Osteoblast (primary cell): Measurements from ENCODE around the gene GOLGB1. TPM values are rescaled to one million over a fixed set of nuclear protein-coding genes. Genes with fewer than 3 reads are reported as not detected.
"Not testable (repeated sequence)": the region's sequence is repeated elsewhere in the genome, so short reads cannot be mapped to it uniquely, and the experiment has no call there.

Experiments used
- DNase-seq: peaks from one replicate; pipeline ENCODE4 v3.0.0; 2011; ENCODE audit warnings: low spot score, mixed read lengths; ENCODE audit not compliant: insufficient read length; ENCODE audit errors: missing footprints
- H2AFZ ChIP-seq: 2 replicates; pipeline ENCODE4 v1.6.0; 2011; ENCODE audit warnings: mild to moderate bottlenecking, low read length
- H3K27ac ChIP-seq: 2 replicates; pipeline ENCODE4 v1.5.1; 2011; ENCODE audit warnings: mild to moderate bottlenecking, low read depth, low read length, moderate library complexity
- H3K27me3 ChIP-seq: 2 replicates; pipeline ENCODE4 v1.6.0; 2012; ENCODE audit warnings: mild to moderate bottlenecking, control low read depth, inconsistent platforms, low read length, moderate library complexity; ENCODE audit not compliant: insufficient read depth
- H3K36me3 ChIP-seq: 2 replicates; pipeline ENCODE4 v1.5.1; 2011; ENCODE audit warnings: mild to moderate bottlenecking, low read length, control low read depth, moderate library complexity; ENCODE audit not compliant: insufficient read depth
- H3K4me1 ChIP-seq: 2 replicates; pipeline ENCODE4 v1.5.1; 2011; ENCODE audit warnings: mild to moderate bottlenecking, low read length, control low read depth, moderate library complexity; ENCODE audit not compliant: insufficient read depth
- H3K4me2 ChIP-seq: 2 replicates; pipeline ENCODE4 v1.6.0; 2011; ENCODE audit warnings: mild to moderate bottlenecking, low read length; ENCODE audit not compliant: insufficient read depth
- H3K4me3 ChIP-seq: fragments of 200-600 bp; sonication (generic); 3 replicates; pipeline ENCODE4 v1.5.1; 2012; ENCODE audit warnings: mild to moderate bottlenecking, low read length, inconsistent platforms; ENCODE audit not compliant: insufficient read depth
- H3K79me2 ChIP-seq: 2 replicates; pipeline ENCODE4 v1.6.0; 2012; ENCODE audit warnings: mild to moderate bottlenecking, low read length, control low read depth, inconsistent platforms; ENCODE audit not compliant: insufficient read depth
- H3K9me3 ChIP-seq: 2 replicates; pipeline ENCODE4 v1.5.1; 2011; ENCODE audit warnings: low read depth, low read length, control low read depth
- H4K20me1 ChIP-seq: 2 replicates; pipeline ENCODE4 v1.6.0; 2012; ENCODE audit warnings: mild to moderate bottlenecking, low read length, control low read depth; ENCODE audit not compliant: insufficient read depth
- total RNA-seq: library from RNA; depleted of rRNA; stranded (reverse); fragments of >200 nt; gene quantifications from 2 replicates; pipeline ENCODE4 v1.2.3, GENCODE V29; 2012
- TF ChIP-seq, protein P1 (sequence below): IDR thresholded peaks from 2 replicates; pipeline ENCODE4 v1.5.1; 2011; ENCODE audit warnings: mild to moderate bottlenecking, low read depth, low read length, moderate library complexity; ENCODE audit errors: extremely low read depth

Gene GOLGB1
- total RNA-seq, 1 donor = 70.6 TPM

DNA sequence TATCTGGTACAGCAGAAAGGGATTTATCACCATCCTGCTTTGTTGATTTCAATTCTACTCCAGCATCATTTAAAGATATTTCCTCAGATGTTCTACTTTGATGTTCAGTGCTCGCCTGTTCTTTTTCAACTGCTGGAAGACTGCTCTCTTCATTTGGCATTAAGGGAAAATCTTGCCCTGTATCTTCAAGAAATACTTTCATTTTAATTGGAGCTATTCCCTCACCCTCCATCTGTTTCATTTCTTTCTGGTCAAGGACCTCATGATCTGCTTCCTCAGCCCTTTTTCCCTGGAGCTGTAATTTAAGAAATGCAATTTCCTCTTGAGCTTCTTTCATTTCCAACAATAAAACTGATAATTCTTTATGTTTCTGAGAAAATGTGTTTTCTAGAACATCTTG, 51.1 kb downstream of the GOLGB1 start:
- no peak overlapping the region for H3K4me2 ChIP-seq
- H3K27ac ChIP-seq = no peak overlapping the region
- no peaks in the 10 kb centered on the region for H3K4me1 ChIP-seq
- H3K36me3 ChIP-seq = peaks cover 28% of the 10 kb centered on the region
- no peaks in the 10 kb centered on the region for H3K27me3 ChIP-seq
- no peaks in the 10 kb centered on the region for H3K9me3 ChIP-seq
- TF ChIP-seq, protein P1, sequence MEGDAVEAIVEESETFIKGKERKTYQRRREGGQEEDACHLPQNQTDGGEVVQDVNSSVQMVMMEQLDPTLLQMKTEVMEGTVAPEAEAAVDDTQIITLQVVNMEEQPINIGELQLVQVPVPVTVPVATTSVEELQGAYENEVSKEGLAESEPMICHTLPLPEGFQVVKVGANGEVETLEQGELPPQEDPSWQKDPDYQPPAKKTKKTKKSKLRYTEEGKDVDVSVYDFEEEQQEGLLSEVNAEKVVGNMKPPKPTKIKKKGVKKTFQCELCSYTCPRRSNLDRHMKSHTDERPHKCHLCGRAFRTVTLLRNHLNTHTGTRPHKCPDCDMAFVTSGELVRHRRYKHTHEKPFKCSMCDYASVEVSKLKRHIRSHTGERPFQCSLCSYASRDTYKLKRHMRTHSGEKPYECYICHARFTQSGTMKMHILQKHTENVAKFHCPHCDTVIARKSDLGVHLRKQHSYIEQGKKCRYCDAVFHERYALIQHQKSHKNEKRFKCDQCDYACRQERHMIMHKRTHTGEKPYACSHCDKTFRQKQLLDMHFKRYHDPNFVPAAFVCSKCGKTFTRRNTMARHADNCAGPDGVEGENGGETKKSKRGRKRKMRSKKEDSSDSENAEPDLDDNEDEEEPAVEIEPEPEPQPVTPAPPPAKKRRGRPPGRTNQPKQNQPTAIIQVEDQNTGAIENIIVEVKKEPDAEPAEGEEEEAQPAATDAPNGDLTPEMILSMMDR = no peak
- H3K4me3 ChIP-seq = no peak overlapping the region
- no peak overlapping the region for H2AFZ ChIP-seq
- no peaks in the 10 kb centered on the region for H3K79me2 ChIP-seq
- DNase-seq = no peak
- peaks cover 5% of the 10 kb centered on the region for H4K20me1 ChIP-seq

GRCh38 chr3:121696186-121696585, 53.4 kb downstream of the GOLGB1 start:
- no peaks in the 10 kb centered on the region for H3K4me1 ChIP-seq
- no peak overlapping the region for H3K4me2 ChIP-seq
- peaks cover 47% of the 10 kb centered on the region for H3K36me3 ChIP-seq
- H2AFZ ChIP-seq = no peak overlapping the region
- H3K27me3 ChIP-seq = no peaks in the 10 kb centered on the region
- no peak overlapping the region for H3K27ac ChIP-seq
- H3K9me3 ChIP-seq = no peaks in the 10 kb centered on the region
- TF ChIP-seq, protein P1 = no peak
- peaks cover 3% of the 10 kb centered on the region for H4K20me1 ChIP-seq
- no peak for DNase-seq
- no peak overlapping the region for H3K4me3 ChIP-seq
- H3K79me2 ChIP-seq = no peaks in the 10 kb centered on the region

DNA sequence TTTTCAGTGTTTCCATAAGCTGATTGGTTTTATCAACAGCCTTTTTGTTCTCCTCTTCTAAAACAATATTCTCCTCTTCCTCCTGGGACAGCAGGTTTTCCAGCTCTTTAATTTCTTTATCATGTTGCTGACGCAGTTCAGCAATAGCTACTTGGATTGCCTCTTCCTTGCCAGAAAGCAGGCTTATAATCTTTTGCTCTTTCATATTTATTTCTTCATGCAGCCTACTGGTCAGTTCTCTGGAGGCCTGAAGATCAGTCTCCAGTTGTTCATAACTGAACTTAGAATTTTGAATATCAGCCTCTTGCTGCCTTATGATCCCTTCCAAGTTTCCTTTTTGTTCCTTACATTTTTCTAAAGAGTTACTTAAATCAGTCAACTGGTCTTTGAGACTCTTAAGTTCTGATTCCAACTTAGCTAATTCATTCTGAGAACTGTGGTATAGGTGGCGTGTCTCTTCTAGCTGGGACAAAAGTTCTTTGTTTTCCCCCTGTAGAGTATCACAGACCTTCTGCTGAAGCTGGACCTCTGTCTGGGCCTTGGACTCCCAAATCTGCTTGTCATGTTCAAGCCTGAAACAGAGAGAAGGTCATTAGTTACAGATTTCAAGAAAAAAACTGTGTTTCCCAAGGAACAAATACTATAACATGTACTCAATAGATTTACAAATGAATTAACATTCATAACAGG, 57.4 kb downstream of the GOLGB1 start:
- DNase-seq = no peak
- no peaks in the 10 kb centered on the region for H3K9me3 ChIP-seq

DNA sequence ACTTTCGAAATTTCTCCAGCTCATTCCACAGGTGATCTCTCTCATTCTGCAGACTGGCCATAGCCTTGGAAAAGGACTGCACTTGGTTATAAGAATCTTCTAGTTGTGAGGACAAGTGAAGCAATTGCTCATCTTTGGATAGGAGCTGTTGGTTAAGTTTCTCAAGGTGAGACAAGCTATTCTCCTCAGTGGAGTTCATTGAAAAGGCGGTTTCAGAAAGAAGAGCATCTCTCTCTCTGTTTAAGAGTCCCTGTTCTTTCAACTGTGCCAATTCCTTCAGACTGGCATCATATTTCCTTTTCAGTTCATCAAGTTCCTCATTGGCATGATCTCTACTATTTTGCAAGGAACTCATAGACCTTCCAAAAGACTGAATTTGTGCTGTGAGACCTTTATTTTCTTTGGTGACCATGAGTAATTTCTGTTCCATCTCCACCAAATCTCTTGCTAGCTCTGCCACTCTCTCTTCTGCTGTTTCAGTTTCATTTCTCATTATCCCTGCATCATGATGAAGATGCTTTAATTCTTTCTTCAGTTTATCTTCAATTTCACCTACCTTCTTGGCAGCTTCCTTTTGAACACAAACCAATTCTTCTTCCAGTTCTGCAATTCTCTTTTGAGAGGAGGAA, 58.6 kb downstream of the GOLGB1 start:
- H3K4me2 ChIP-seq = no peak overlapping the region
- no peaks in the 10 kb centered on the region for H3K4me1 ChIP-seq
- H3K36me3 ChIP-seq = peaks cover 25% of the 10 kb centered on the region
- H4K20me1 ChIP-seq = peaks cover 2% of the 10 kb centered on the region
- TF ChIP-seq, protein P1 = no peak
- no peak for DNase-seq
- H3K79me2 ChIP-seq = peaks cover 2% of the 10 kb centered on the region
- no peaks in the 10 kb centered on the region for H3K9me3 ChIP-seq
- no peaks in the 10 kb centered on the region for H3K27me3 ChIP-seq
- no peak overlapping the region for H2AFZ ChIP-seq
- H3K4me3 ChIP-seq = no peak overlapping the region
- H3K27ac ChIP-seq = no peak overlapping the region

More for the DNA sequence above, 57.4 kb downstream of the GOLGB1 start:
- H3K79me2 ChIP-seq = no peaks in the 10 kb centered on the region
- no peaks in the 10 kb centered on the region for H3K27me3 ChIP-seq
- no peaks in the 10 kb centered on the region for H3K4me1 ChIP-seq
- H3K4me3 ChIP-seq = no peak overlapping the region
- H2AFZ ChIP-seq = no peak overlapping the region
- no peak overlapping the region for H3K27ac ChIP-seq
- peaks cover 34% of the 10 kb centered on the region for H3K36me3 ChIP-seq
- H3K4me2 ChIP-seq = no peak overlapping the region
- H4K20me1 ChIP-seq = peaks cover 2% of the 10 kb centered on the region
- TF ChIP-seq, protein P1 = no peak

GRCh38 chr3:121688747-121689146, 60.8 kb downstream of the GOLGB1 start:
- H2AFZ ChIP-seq = not testable (repeated sequence)

More at GRCh38 chr3:121688747-121689146, 60.8 kb downstream of the GOLGB1 start:
- not testable (repeated sequence) for H3K4me3 ChIP-seq, H3K27ac ChIP-seq, H3K4me1 ChIP-seq, DNase-seq, H3K79me2 ChIP-seq, H3K4me2 ChIP-seq, H3K9me3 ChIP-seq, H4K20me1 ChIP-seq, H3K27me3 ChIP-seq
- H3K36me3 ChIP-seq = peaks cover 25% of the 10 kb centered on the region
